HG03378 (cell line): Measurements from ENCODE around the gene SPNS1.
"Not testable (repeated sequence)": the region's sequence is repeated elsewhere in the genome, so short reads cannot be mapped to it uniquely, and the experiment has no call there.

Experiments
- ATAC-seq: cut with Tn5 transposase; IDR thresholded peaks from one replicate; pipeline ENCODE4 v1.9.1; 2021; ENCODE audit warnings: mild to moderate bottlenecking, moderate library complexity; ENCODE audit not compliant: unreplicated experiment

SPNS1 gene

GRCh38 chr16:28951410-28951943 lies 23.1 kb upstream of the SPNS1 start:
- no peak for ATAC-seq

- no peak for ATAC-seq
Measured at GRCh38 chr16:28958216-28958615, 16.4 kb upstream of the SPNS1 start.

GRCh38 chr16:28958836-28959235 lies 15.7 kb upstream of the SPNS1 start:
- no peak for ATAC-seq

GRCh38 chr16:28964072-28964471 lies 10.5 kb upstream of the SPNS1 start:
- no peak for ATAC-seq

GRCh38 chr16:28964496-28964895 lies 10.1 kb upstream of the SPNS1 start:
- no peak for ATAC-seq

- ATAC-seq = no peak
Measured at GRCh38 chr16:28967156-28967555, 7.4 kb upstream of the SPNS1 start.

- not testable (repeated sequence) for ATAC-seq
Measured at GRCh38 chr16:28969696-28970095, 4.9 kb upstream of the SPNS1 start.

- peak; percentile 10 for ATAC-seq
Measured at GRCh38 chr16:28974007-28974436, 556 bp upstream of the SPNS1 start.

GRCh38 chr16:28975158-28975599 lies 601 bp downstream of the SPNS1 start:
- ATAC-seq = no peak

- no peak for ATAC-seq
Measured at GRCh38 chr16:28977703-28978662, 3.4 kb downstream of the SPNS1 start.

- not testable (repeated sequence) for ATAC-seq
Measured at GRCh38 chr16:28980330-28980729, 5.8 kb downstream of the SPNS1 start.

GRCh38 chr16:28980929-28981328 lies 6.4 kb downstream of the SPNS1 start:
- ATAC-seq = no peak

- no peak for ATAC-seq
Measured at GRCh38 chr16:28981517-28981916, 6.9 kb downstream of the SPNS1 start.

- ATAC-seq = no peak
Measured at GRCh38 chr16:28982418-28982817, 7.8 kb downstream of the SPNS1 start.

- ATAC-seq = no peak
Measured at GRCh38 chr16:28982949-28983348, 8.4 kb downstream of the SPNS1 start.

- ATAC-seq = no peak
Measured at GRCh38 chr16:28983644-28984043, 9.1 kb downstream of the SPNS1 start.

GRCh38 chr16:28984091-28984490 lies 9.5 kb downstream of the SPNS1 start:
- ATAC-seq = no peak

- no peak for ATAC-seq
Measured at GRCh38 chr16:28984619-28985135, 10.1 kb downstream of the SPNS1 start, which contains the start of gene LAT. TSS of gene LAT (plus strand) at chr16:28985052. CDS start at chr16:28985418, 366 bp downstream.

GRCh38 chr16:28985211-28986041 lies 10.8 kb downstream of the SPNS1 start:
- no peak for ATAC-seq

GRCh38 chr16:28986046-28986445 lies 11.5 kb downstream of the SPNS1 start:
- no peak for ATAC-seq

- ATAC-seq = no peak
Measured at GRCh38 chr16:28986492-28986891, 11.9 kb downstream of the SPNS1 start.
